ENCODE measurements around the gene PGM2.

PGM2 gene

DNA sequence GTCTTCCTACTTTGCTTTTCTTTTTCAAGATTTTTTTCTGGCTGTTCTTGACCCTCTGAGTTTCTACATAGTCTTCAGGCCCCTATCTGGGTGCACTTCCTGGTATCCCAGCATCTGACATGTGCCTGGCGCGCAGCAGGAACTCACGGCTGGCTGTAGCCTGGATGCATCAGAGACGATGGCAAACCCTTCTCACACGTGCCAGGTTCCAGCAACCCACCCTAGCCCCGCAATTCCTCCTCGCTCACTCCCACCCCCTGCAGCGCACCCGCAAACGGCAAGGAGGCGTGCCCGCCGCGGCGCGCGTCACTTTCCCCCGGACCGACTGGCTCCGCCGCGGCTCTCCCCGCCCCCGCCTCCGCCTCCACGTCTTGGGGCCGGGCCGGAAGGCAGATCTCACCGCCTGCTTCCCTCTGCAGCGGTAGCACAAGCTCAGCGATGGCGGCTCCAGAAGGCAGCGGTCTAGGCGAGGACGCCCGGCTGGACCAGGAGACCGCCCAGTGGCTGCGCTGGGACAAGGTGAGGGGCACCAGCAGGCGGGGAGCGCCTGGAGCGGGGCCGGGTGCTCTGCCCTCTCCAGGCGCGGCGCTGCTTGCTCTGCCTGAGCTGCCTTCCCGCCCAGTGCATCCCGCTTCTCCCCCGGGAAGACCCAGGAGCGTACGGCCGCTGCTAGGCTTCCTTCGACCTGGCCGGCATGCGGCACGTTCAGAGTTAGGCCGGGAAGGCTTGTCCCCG is at the start of gene PGM2:
Gene PGM2 (plus strand): TSS at position 392 of the 735 bp plus-strand sequence. CDS start 47 bp downstream, at position 439.
- in situ Hi-C loops (cut with HindIII; ENCODE audit: low sequenced_read_pairs) = no loop called here

- in situ Hi-C loops (cut with HindIII; ENCODE audit: low sequenced_read_pairs) = loop anchor here (25.0 kb wide), 1 partner anchor 318 kb away; a partner anchor contains a TSS
Observed at GRCh38 chr4:37779896-37780295, 46.6 kb upstream of the PGM2 start.

GRCh38 chr4:37780444-37781130 is 45.9 kb upstream of the PGM2 start:
- in situ Hi-C loops (cut with HindIII; ENCODE audit: low sequenced_read_pairs) = loop anchor here (25.0 kb wide), 1 partner anchor 318 kb away; a partner anchor contains a TSS

- in situ Hi-C loops (cut with HindIII; ENCODE audit: low sequenced_read_pairs) = loop anchor here (25.0 kb wide), 1 partner anchor 319 kb away; a partner anchor contains a TSS
Observed at GRCh38 chr4:37781131-37781455, 45.4 kb upstream of the PGM2 start.

GRCh38 chr4:37786267-37786666 is 40.2 kb upstream of the PGM2 start:
- in situ Hi-C loops (cut with HindIII; ENCODE audit: low sequenced_read_pairs) = loop anchor here (25.0 kb wide), 1 partner anchor 324 kb away; a partner anchor contains a TSS

- in situ Hi-C loops (cut with HindIII; ENCODE audit: low sequenced_read_pairs) = loop anchor here (25.0 kb wide), 1 partner anchor 326 kb away; a partner anchor contains a TSS
Observed at GRCh38 chr4:37787883-37788460, 38.5 kb upstream of the PGM2 start.

DNA sequence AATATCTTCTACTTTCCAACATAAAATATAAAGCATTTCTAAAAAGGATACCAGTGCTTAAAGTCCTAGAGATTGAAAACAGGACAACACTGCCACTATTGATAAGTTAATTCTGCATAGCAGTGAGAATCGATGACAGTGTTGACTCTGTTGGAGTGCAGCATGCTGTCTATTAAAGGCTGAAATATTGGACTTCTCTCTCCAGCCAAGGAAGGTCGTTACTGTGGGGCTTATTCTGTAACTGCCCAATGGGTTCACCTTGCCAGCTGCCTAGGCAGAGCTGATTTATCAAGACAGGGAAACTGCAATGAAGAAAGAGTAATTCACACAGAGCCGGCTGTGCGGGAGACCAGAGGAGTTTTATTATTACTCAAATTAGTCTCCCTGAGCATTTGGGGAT is 37.7 kb upstream of the PGM2 start:
- in situ Hi-C loops (cut with HindIII; ENCODE audit: low sequenced_read_pairs) = loop anchor here (25.0 kb wide), 1 partner anchor 327 kb away; a partner anchor contains a TSS

DNA sequence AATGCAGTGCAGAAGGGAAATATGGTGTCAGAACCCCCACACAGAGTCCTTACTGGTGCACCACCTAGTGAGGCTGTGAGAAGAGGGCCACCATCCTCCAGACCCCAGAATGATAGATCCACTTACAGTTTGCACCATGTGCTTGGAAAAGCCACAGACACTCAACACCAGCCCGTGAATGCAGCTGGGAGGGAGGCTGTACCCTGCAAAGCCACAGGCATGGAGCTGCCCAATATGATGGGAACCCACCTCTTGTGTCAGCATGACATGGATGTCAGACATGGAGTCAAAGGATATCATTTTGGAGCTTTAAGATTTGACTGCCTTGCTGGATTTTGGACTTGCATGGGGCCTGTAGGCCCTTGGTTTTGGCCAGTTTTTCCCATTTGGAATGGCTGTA is 34.2 kb upstream of the PGM2 start:
- in situ Hi-C loops (cut with HindIII; ENCODE audit: low sequenced_read_pairs) = loop anchor here (25.0 kb wide), 1 partner anchor 330 kb away; a partner anchor contains a TSS

DNA sequence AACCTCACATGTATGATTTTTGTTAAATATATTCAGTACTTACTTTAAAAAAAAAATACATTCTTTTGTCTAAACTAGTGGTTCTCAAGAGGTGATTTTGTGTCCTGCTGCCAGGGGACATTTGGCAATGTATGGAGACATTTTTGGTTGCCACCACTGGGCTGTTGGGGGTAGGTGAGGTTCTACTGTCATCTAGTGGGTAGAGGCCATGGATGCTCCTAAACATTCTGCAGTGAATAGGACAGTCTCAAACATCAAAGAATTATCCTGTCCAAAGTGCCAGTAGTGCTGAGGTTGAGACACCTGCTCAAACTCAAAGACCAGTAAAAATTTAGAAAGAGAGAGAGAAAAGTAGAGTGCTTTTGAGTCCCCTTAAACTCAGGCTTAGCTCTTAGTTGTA is 32.9 kb upstream of the PGM2 start:
- in situ Hi-C loops (cut with HindIII; ENCODE audit: low sequenced_read_pairs) = loop anchor here (25.0 kb wide), 1 partner anchor 331 kb away; a partner anchor contains a TSS

DNA sequence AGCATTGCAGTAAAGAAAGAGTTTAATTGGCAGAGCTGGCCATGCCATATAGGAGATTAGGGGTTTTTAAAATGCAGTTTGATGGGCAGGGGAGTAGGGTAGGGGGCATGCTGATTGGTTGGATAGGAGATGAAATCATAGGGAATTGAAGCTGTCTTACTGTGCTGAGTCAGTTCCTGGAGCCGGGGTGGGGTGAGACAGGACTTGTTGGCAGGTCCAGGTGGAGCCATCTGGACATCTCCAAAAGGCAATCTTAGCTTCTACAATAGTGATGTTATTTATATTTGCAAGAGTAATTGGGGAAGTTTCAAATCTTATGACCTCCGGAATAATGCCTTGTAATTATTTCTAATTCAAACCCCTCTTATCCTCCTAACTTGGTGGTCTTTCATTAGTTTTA is 32.4 kb upstream of the PGM2 start:
- in situ Hi-C loops (cut with HindIII; ENCODE audit: low sequenced_read_pairs) = loop anchor here (25.0 kb wide), 1 partner anchor 332 kb away; a partner anchor contains a TSS

DNA sequence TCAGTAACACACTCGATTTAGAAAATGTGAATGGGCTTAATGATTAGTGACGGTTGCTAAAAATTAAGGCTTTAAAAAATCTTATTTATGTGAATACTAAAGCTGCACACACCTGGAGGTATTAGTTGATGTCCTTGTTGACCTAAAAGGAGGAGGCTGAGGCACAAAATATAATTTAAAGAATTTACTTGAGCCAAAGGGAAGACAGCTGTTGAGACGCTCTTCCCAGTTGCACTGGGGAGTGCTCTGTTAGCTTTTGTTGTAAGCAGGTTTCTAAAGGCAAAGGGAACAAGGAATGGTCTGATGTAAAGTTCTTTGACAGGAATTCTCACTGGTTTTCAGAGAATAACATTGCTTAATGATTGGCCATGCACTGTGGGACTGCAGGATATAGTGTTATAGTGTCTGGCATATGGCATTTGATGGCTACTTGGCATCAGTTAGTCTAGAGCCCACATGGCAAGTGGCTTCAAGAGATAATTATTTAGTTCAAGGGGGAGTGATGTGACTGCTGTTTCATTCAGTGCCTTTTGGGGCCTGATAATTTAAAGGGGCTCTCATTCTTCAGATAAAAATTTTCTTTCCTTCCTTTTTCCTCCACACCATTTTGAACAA is 30.8 kb upstream of the PGM2 start:
- in situ Hi-C loops (cut with HindIII; ENCODE audit: low sequenced_read_pairs) = loop anchor here (25.0 kb wide), 1 partner anchor 333 kb away; a partner anchor contains a TSS

DNA sequence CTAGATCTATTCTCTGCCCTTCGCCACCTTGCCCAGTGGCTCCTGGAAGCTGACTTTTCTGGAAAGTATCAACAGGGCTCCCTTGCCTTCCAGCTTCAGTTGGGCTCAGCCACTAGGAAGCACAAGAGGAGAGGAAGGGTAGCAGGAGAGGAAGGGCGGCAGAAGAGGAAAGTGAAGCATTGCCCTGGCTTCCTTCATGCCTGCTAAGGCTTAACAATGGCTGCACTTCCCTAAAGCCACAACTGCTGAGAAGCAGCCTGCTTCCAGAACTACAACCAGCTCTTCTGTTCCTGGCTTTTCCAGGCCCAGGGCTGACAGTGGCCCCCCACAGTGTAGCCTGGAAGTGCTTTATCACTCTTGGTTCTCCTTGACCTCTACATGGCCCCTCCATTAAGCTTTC is 29.1 kb upstream of the PGM2 start:
- in situ Hi-C loops (cut with HindIII; ENCODE audit: low sequenced_read_pairs) = loop anchor here (25.0 kb wide), 1 partner anchor 335 kb away; a partner anchor contains a TSS

- in situ Hi-C loops (cut with HindIII; ENCODE audit: low sequenced_read_pairs) = loop anchor here (25.0 kb wide), 1 partner anchor 336 kb away; a partner anchor contains a TSS
Observed at GRCh38 chr4:37797923-37798322, 28.6 kb upstream of the PGM2 start.

DNA sequence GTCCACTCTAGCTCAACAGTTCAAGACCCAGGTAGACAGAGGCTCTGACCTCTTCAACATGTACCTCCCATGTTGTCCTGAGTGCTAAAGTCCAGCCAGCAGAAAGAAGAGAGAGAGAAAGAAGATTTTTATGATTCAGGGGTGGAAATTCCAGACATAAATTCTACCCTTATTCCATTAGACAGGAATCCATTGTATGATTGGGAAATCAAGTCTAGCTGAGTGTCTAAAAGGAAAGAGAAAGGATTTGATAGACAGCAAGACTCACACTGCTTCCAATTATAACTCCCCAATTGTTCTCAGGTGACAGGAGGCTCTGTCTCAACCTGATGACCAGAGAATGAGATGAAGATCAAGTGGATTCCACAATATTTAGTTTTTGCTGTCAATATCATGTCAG is 27.9 kb upstream of the PGM2 start:
- in situ Hi-C loops (cut with HindIII; ENCODE audit: low sequenced_read_pairs) = loop anchor here (25.0 kb wide), 1 partner anchor 336 kb away; a partner anchor contains a TSS

DNA sequence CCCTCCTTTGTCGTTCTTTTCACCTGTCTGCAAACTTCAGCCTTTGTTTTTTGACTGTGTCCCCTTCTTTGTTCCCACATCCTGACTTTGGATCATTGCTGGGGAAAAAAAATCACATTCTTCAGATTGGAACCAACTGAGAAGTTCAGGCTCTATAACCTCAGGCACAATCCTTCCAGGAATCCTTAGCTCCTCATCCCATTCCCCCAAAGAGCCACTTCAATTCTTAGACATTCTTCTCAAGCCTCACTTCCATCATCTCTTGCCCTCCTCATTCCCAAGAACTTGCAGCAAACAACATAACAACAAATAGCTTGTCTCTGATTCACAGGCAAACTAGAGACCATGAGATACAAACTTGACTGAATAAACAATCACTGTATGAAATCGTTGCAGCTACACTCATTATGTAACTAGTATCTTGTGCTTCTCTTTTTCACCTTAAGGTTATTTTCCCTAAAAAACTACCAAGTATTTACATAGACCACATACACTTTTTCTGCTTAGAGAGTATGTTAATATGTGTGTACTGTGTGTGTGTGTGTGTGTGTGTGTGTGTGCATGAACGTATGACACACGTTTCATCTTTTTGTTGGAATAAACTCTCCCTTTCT is 26.4 kb upstream of the PGM2 start:
- in situ Hi-C loops (cut with HindIII; ENCODE audit: low sequenced_read_pairs) = loop anchor here (25.0 kb wide), 1 partner anchor 338 kb away; a partner anchor contains a TSS

DNA sequence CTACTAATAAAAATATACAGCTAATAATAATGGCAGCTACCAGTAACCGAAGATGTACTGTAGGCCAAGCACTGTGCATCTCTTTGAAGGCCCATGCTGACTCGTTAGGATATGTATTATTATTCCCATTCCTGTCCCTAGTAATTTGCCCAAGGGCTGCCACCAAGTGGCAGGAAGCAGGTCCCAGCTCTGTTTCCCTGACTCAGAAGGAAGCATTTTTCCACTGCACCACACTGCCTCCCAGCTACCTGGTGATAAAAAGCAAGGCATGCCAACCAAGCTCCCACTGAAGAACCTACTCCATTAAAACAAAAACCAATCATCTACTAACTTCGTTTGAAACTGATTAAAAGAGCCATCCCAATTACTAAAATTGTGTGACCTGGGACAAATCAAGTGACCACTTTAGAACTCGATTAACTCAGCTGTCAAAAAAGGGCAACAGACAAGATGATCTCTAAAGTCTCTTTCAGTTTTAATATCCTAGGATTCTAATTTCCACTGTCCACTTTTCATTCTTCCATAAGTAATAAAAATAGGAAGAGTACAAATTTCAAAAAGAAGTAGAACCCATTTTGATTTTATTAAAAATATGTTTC is 24.3 kb upstream of the PGM2 start:
- in situ Hi-C loops (cut with HindIII; ENCODE audit: low sequenced_read_pairs) = no loop called here

GRCh38 chr4:37803348-37803973 is 23.0 kb upstream of the PGM2 start:
- in situ Hi-C loops (cut with HindIII; ENCODE audit: low sequenced_read_pairs) = no loop called here

DNA sequence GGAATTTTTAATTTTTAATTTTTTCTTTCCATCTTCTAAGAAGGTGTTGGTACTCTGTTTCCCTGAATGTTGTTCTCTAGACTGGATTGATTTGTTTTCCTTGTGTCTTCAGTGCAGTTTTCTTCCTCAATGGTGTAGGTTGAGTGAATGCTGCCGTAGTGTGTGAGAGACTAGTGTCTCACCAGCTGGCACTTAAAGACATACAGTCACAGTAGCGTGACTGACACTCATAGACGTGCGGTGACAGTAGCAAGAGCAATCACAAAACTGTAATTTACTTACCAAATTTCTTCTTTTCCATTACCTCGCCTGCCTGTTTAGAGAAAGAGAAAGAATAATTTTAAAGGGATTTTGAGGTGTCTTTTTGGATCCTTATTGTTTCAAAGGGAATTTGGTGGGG is 21.4 kb upstream of the PGM2 start:
- in situ Hi-C loops (cut with HindIII; ENCODE audit: low sequenced_read_pairs) = no loop called here

GRCh38 chr4:37812713-37813112 is 13.8 kb upstream of the PGM2 start:
- in situ Hi-C loops (cut with HindIII; ENCODE audit: low sequenced_read_pairs) = no loop called here

DNA sequence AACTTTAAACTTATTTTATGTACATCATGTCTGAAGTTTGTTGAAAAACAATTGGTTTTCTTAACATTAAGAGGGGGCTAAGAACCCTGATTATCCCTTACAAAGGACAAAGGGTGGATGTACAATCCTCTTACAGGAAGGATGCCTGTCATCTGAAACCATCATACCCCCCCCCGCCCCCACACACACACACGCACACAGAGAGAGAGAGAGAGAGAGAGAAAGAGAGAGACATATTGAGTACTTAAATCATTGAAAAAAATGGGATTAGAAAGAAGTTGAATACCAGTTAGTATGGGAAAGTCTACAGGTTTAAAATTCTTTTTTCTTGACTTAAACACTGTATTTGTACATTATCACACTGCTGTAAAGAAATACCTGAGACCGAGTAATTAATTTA is 10.9 kb upstream of the PGM2 start:
- in situ Hi-C loops (cut with HindIII; ENCODE audit: low sequenced_read_pairs) = no loop called here
